MG63 (cell line): ENCODE data around the gene MCM8. TPM values are rescaled to one million over a fixed set of nuclear protein-coding genes. Genes with fewer than 3 reads are reported as not detected.

Source experiments
- DNase-seq: peaks from one replicate; pipeline ENCODE4 v3.0.0-alpha.2; 2020
- H3K27me3 ChIP-seq: fragments of 250-450 bp; sonication (Bioruptor Pico); 2 replicates; pipeline ENCODE4 v1.5.1; 2020; ENCODE audit warnings: mild to moderate bottlenecking, moderate library complexity
- H3K36me3 ChIP-seq: fragments of 250-450 bp; sonication (Bioruptor Pico); 2 replicates; pipeline ENCODE4 v1.5.1; 2020; ENCODE audit warnings: mild to moderate bottlenecking, moderate library complexity
- H3K4me3 ChIP-seq: fragments of 250-450 bp; sonication (Bioruptor Pico); 2 replicates; pipeline ENCODE4 v1.5.1; 2020; ENCODE audit warnings: mild to moderate bottlenecking, moderate library complexity
- H3K9me3 ChIP-seq: fragments of 250-450 bp; sonication (Bioruptor Pico); 2 replicates; pipeline ENCODE4 v1.5.1; 2020; ENCODE audit warnings: mild to moderate bottlenecking, moderate library complexity
- total RNA-seq: library from RNA; depleted of rRNA; stranded (reverse); fragments of >200 nt; shearing (Covaris generic); gene quantifications from 2 replicates; pipeline ENCODE4 v1.2.3, GENCODE V29; 2014; ENCODE audit warnings: low replicate concordance; rRNA removed

The MCM8 gene
- total RNA-seq, 1 experiment from 2014 or later = 11.1 TPM

GRCh38 chr20:6045566-6045965, 95.1 kb downstream of the MCM8 start:
- H3K4me3 ChIP-seq = no peak overlapping the region
- no peaks in the 10 kb centered on the region for H3K36me3 ChIP-seq
- no peaks in the 10 kb centered on the region for H3K9me3 ChIP-seq
- H3K27me3 ChIP-seq = no peaks in the 10 kb centered on the region
- no peak for DNase-seq

GRCh38 chr20:6046432-6046831, 96.0 kb downstream of the MCM8 start:
- H3K36me3 ChIP-seq = no peaks in the 10 kb centered on the region
- DNase-seq = no peak
- H3K27me3 ChIP-seq = no peaks in the 10 kb centered on the region
- no peak overlapping the region for H3K4me3 ChIP-seq
- H3K9me3 ChIP-seq = no peaks in the 10 kb centered on the region

DNA sequence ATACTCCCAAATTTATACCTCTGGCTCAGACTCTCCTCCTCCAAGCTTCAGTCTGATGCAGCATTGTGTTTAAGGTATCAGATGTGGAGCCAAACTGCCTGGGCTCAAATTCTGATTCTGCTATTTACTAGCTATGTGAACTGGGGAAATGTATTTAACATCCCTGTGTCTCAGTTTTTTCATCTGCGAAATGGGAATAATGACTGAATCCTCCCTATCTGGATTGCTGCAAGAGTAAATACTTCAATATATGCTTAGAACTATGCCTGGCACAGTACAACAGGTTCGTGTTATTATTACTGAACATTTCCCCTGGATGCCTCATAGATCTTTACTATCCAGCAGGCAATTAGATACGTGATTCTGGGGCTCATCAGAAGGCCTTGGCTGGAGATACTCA, 97.9 kb downstream of the MCM8 start:
- Histone ChIP-seq H3K4me3 (no peak overlapping the region), H3K36me3 (no peaks in the 10 kb centered on the region), H3K9me3 (no peaks in the 10 kb centered on the region), H3K27me3 (no peaks in the 10 kb centered on the region)
- DNase-seq = no peak

Other genes starting within 250 kb of the MCM8 start
- gene SHLD1, start 200.3 kb upstream of the MCM8 start, total RNA-seq = 1.2 and 6.4 TPM in 2 replicates
- not detected in 2 replicates for gene CHGB, start 39.1 kb upstream of the MCM8 start, total RNA-seq
- gene TRMT6, start 119 bp upstream of the MCM8 start, total RNA-seq = 14.6 and 16.3 TPM in 2 replicates
- 37.4 and 40.1 TPM in 2 replicates for gene CRLS1, start 55.5 kb downstream of the MCM8 start, total RNA-seq
- gene LRRN4, start 103.4 kb downstream of the MCM8 start, total RNA-seq = not detected in 2 replicates
- 1.5 TPM in 2 replicates for gene FERMT1, start 172.4 kb downstream of the MCM8 start, total RNA-seq